ENCODE data around the gene SAXO2. TPM values are rescaled to one million over a fixed set of nuclear protein-coding genes. Genes with fewer than 3 reads are reported as not detected.
"Not testable (repeated sequence)": the region's sequence is repeated elsewhere in the genome, so short reads cannot be mapped to it uniquely, and the experiment has no call there.

SAXO2 gene
- polyA plus RNA-seq, 1 donor (not counting 4 experiments of a cell fraction or from before 2014, with no cell fraction given) = 2.2 TPM

- H3K36me3 ChIP-seq (ENCODE audit: control insufficient read depth in 2 of 2, extremely low read depth in 1 of 2, insufficient read depth in 2 of 2, low read length in 2 of 2); H3K9me1 ChIP-seq (ENCODE audit: control insufficient read depth, extremely low read depth, insufficient read depth, low read length); H3K9me3 ChIP-seq (ENCODE audit: control insufficient read depth, low read depth, low read length); H3K4me3 ChIP-seq (ENCODE audit: control insufficient read depth in 2 of 3, extremely low read depth in 1 of 3, insufficient read depth in 2 of 3, low read depth in 1 of 3, low read length in 3 of 3); H3K4me2 ChIP-seq (ENCODE audit: control insufficient read depth, extremely low read depth, insufficient read depth, low read depth, low read length); H2AFZ ChIP-seq (ENCODE audit: control insufficient read depth, low read length); H3K4me1 ChIP-seq (ENCODE audit: control insufficient read depth, extremely low read depth, insufficient read depth, low read length); FAIRE-seq; dilution Hi-C loops (cut with MboI; ENCODE audit: extremely low pct_ligation_motif_present, low sequenced_read_pairs); H3K27me3 ChIP-seq (ENCODE audit: control insufficient read depth, extremely low read depth, insufficient read depth, low read length); H3K9ac ChIP-seq (ENCODE audit: control insufficient read depth, extremely low read depth, insufficient read depth, low read length); H3K79me2 ChIP-seq (ENCODE audit: control insufficient read depth, insufficient read depth, low read length); H4K20me1 ChIP-seq (ENCODE audit: control insufficient read depth, extremely low read depth, insufficient read depth, low read length); DNase-seq (ENCODE audit: low read depth, low spot score); H3K27ac ChIP-seq (ENCODE audit: control insufficient read depth, insufficient read depth, low read length): not testable (repeated sequence)
Measured at GRCh38 chr15:82320861-82321260, 58.2 kb downstream of the SAXO2 start.

GRCh38 chr15:82322488-82322887 is 59.9 kb downstream of the SAXO2 start:
- H3K27me3 ChIP-seq (ENCODE audit: control insufficient read depth, extremely low read depth, insufficient read depth, low read length); H4K20me1 ChIP-seq (ENCODE audit: control insufficient read depth, extremely low read depth, insufficient read depth, low read length); DNase-seq (ENCODE audit: low read depth, low spot score); H3K36me3 ChIP-seq (ENCODE audit: control insufficient read depth in 2 of 2, extremely low read depth in 1 of 2, insufficient read depth in 2 of 2, low read length in 2 of 2); H3K27ac ChIP-seq (ENCODE audit: control insufficient read depth, insufficient read depth, low read length); H3K79me2 ChIP-seq (ENCODE audit: control insufficient read depth, insufficient read depth, low read length); H3K4me1 ChIP-seq (ENCODE audit: control insufficient read depth, extremely low read depth, insufficient read depth, low read length); H3K9me3 ChIP-seq (ENCODE audit: control insufficient read depth, low read depth, low read length); dilution Hi-C loops (cut with MboI; ENCODE audit: extremely low pct_ligation_motif_present, low sequenced_read_pairs); H3K4me2 ChIP-seq (ENCODE audit: control insufficient read depth, extremely low read depth, insufficient read depth, low read depth, low read length); H3K4me3 ChIP-seq (ENCODE audit: control insufficient read depth in 2 of 3, extremely low read depth in 1 of 3, insufficient read depth in 2 of 3, low read depth in 1 of 3, low read length in 3 of 3); FAIRE-seq; H3K9ac ChIP-seq (ENCODE audit: control insufficient read depth, extremely low read depth, insufficient read depth, low read length); H3K9me1 ChIP-seq (ENCODE audit: control insufficient read depth, extremely low read depth, insufficient read depth, low read length); H2AFZ ChIP-seq (ENCODE audit: control insufficient read depth, low read length): not testable (repeated sequence)

GRCh38 chr15:82324831-82325230 is 62.2 kb downstream of the SAXO2 start:
- dilution Hi-C loops (cut with MboI; ENCODE audit: extremely low pct_ligation_motif_present, low sequenced_read_pairs); FAIRE-seq; H3K36me3 ChIP-seq (ENCODE audit: control insufficient read depth in 2 of 2, extremely low read depth in 1 of 2, insufficient read depth in 2 of 2, low read length in 2 of 2); H3K27ac ChIP-seq (ENCODE audit: control insufficient read depth, insufficient read depth, low read length); H3K4me1 ChIP-seq (ENCODE audit: control insufficient read depth, extremely low read depth, insufficient read depth, low read length); H4K20me1 ChIP-seq (ENCODE audit: control insufficient read depth, extremely low read depth, insufficient read depth, low read length); H3K9me1 ChIP-seq (ENCODE audit: control insufficient read depth, extremely low read depth, insufficient read depth, low read length); H2AFZ ChIP-seq (ENCODE audit: control insufficient read depth, low read length); H3K4me2 ChIP-seq (ENCODE audit: control insufficient read depth, extremely low read depth, insufficient read depth, low read depth, low read length); H3K9me3 ChIP-seq (ENCODE audit: control insufficient read depth, low read depth, low read length); DNase-seq (ENCODE audit: low read depth, low spot score); H3K79me2 ChIP-seq (ENCODE audit: control insufficient read depth, insufficient read depth, low read length); H3K27me3 ChIP-seq (ENCODE audit: control insufficient read depth, extremely low read depth, insufficient read depth, low read length); H3K4me3 ChIP-seq (ENCODE audit: control insufficient read depth in 2 of 3, extremely low read depth in 1 of 3, insufficient read depth in 2 of 3, low read depth in 1 of 3, low read length in 3 of 3); H3K9ac ChIP-seq (ENCODE audit: control insufficient read depth, extremely low read depth, insufficient read depth, low read length): not testable (repeated sequence)

GRCh38 chr15:82325646-82326045 is 63.0 kb downstream of the SAXO2 start:
- DNase-seq (ENCODE audit: low read depth, low spot score); FAIRE-seq; H3K4me2 ChIP-seq (ENCODE audit: control insufficient read depth, extremely low read depth, insufficient read depth, low read depth, low read length); dilution Hi-C loops (cut with MboI; ENCODE audit: extremely low pct_ligation_motif_present, low sequenced_read_pairs); H3K4me1 ChIP-seq (ENCODE audit: control insufficient read depth, extremely low read depth, insufficient read depth, low read length); H3K9me1 ChIP-seq (ENCODE audit: control insufficient read depth, extremely low read depth, insufficient read depth, low read length); H4K20me1 ChIP-seq (ENCODE audit: control insufficient read depth, extremely low read depth, insufficient read depth, low read length); H3K9me3 ChIP-seq (ENCODE audit: control insufficient read depth, low read depth, low read length); H3K27me3 ChIP-seq (ENCODE audit: control insufficient read depth, extremely low read depth, insufficient read depth, low read length); H3K4me3 ChIP-seq (ENCODE audit: control insufficient read depth in 2 of 3, extremely low read depth in 1 of 3, insufficient read depth in 2 of 3, low read depth in 1 of 3, low read length in 3 of 3); H2AFZ ChIP-seq (ENCODE audit: control insufficient read depth, low read length); H3K36me3 ChIP-seq (ENCODE audit: control insufficient read depth in 2 of 2, extremely low read depth in 1 of 2, insufficient read depth in 2 of 2, low read length in 2 of 2); H3K79me2 ChIP-seq (ENCODE audit: control insufficient read depth, insufficient read depth, low read length); H3K9ac ChIP-seq (ENCODE audit: control insufficient read depth, extremely low read depth, insufficient read depth, low read length); H3K27ac ChIP-seq (ENCODE audit: control insufficient read depth, insufficient read depth, low read length): not testable (repeated sequence)

- FAIRE-seq; DNase-seq (ENCODE audit: low read depth, low spot score); H4K20me1 ChIP-seq (ENCODE audit: control insufficient read depth, extremely low read depth, insufficient read depth, low read length); H3K9me3 ChIP-seq (ENCODE audit: control insufficient read depth, low read depth, low read length); dilution Hi-C loops (cut with MboI; ENCODE audit: extremely low pct_ligation_motif_present, low sequenced_read_pairs); H3K9ac ChIP-seq (ENCODE audit: control insufficient read depth, extremely low read depth, insufficient read depth, low read length); H2AFZ ChIP-seq (ENCODE audit: control insufficient read depth, low read length); H3K79me2 ChIP-seq (ENCODE audit: control insufficient read depth, insufficient read depth, low read length); H3K4me1 ChIP-seq (ENCODE audit: control insufficient read depth, extremely low read depth, insufficient read depth, low read length); H3K36me3 ChIP-seq (ENCODE audit: control insufficient read depth in 2 of 2, extremely low read depth in 1 of 2, insufficient read depth in 2 of 2, low read length in 2 of 2); H3K4me2 ChIP-seq (ENCODE audit: control insufficient read depth, extremely low read depth, insufficient read depth, low read depth, low read length); H3K9me1 ChIP-seq (ENCODE audit: control insufficient read depth, extremely low read depth, insufficient read depth, low read length); H3K4me3 ChIP-seq (ENCODE audit: control insufficient read depth in 2 of 3, extremely low read depth in 1 of 3, insufficient read depth in 2 of 3, low read depth in 1 of 3, low read length in 3 of 3); H3K27me3 ChIP-seq (ENCODE audit: control insufficient read depth, extremely low read depth, insufficient read depth, low read length); H3K27ac ChIP-seq (ENCODE audit: control insufficient read depth, insufficient read depth, low read length): not testable (repeated sequence)
Measured at GRCh38 chr15:82326896-82327295, 64.3 kb downstream of the SAXO2 start.
